Measurements from ENCODE around the gene ADGRG3. TPM values are rescaled to one million over a fixed set of nuclear protein-coding genes. Genes with fewer than 3 reads are reported as not detected.

ADGRG3 gene
- total RNA-seq, 1 experiment from 2014 or later, result 0.46 TPM

- Histone ChIP-seq H3K79me1 (ENCODE audit: insufficient read depth, low read depth, low read length, poor library complexity, severe bottlenecking) (no peaks in the 10 kb centered on the region), H3K4me2 (ENCODE audit: insufficient read depth, insufficient read length, low read length) (no peak overlapping the region), H2BK15ac (ENCODE audit: low read depth, low read length) (no peak overlapping the region), H2BK20ac (ENCODE audit: low read depth, low read length, poor library complexity, severe bottlenecking) (no peak overlapping the region), H4K5ac (ENCODE audit: insufficient read length, low read depth, low read length) (no peak overlapping the region), H3K23ac (ENCODE audit: insufficient read length, low read depth, low read length) (no peak overlapping the region), H3K56ac (ENCODE audit: insufficient read length, low read depth, low read length) (no peak overlapping the region), H3K27me3 (ENCODE audit: insufficient read depth, low read length) (no peaks in the 10 kb centered on the region), H3K4ac (ENCODE audit: low read depth, low read length) (no peak overlapping the region), H2BK120ac (ENCODE audit: low read depth, low read length, poor library complexity, severe bottlenecking) (no peak overlapping the region), H3K79me2 (ENCODE audit: insufficient read depth, low read length) (no peaks in the 10 kb centered on the region), H4K91ac (ENCODE audit: insufficient read length, low read depth, low read length) (no peak overlapping the region), H2BK5ac (ENCODE audit: insufficient read length, low read length) (no peak overlapping the region), H3K18ac (ENCODE audit: insufficient read length, low read depth, low read length) (no peak overlapping the region), H2BK12ac (ENCODE audit: insufficient read length, low read depth, low read length) (no peak overlapping the region), H3K23me2 (ENCODE audit: insufficient read length, low read depth, low read length, poor library complexity, severe bottlenecking) (no peaks in the 10 kb centered on the region), H3K4me1 (ENCODE audit: insufficient read depth, low read length) (no peaks in the 10 kb centered on the region), H4K20me1 (ENCODE audit: control insufficient read depth, insufficient read depth, insufficient read length) (no peaks in the 10 kb centered on the region), H3K14ac (ENCODE audit: insufficient read depth, low read length) (no peak overlapping the region), H3K9ac (ENCODE audit: extremely low read depth, insufficient read length, low read length) (no peak overlapping the region), H4K8ac (replicated peaks; ENCODE audit: insufficient read length, low read depth, low read length) (no peak overlapping the region), H2AK5ac (ENCODE audit: insufficient read length, low read length) (no peak overlapping the region), H3K9me3 (ENCODE audit: control insufficient read depth, low read depth, low read length) (no peaks in the 10 kb centered on the region), H2AFZ (ENCODE audit: low read length) (no peak overlapping the region), H3T11ph (ENCODE audit: low read length) (no peak overlapping the region), H3K27ac (ENCODE audit: insufficient read length, low read depth, low read length) (no peak overlapping the region)
- DNase-seq, result no peak
- no peak overlapping the region for H3K4me3 Mint-ChIP-seq
- peaks cover 0 to 5% of the 10 kb centered on the region in 2 experiments; a peak in 1 of 5 replicates for H3K9me3 Mint-ChIP-seq
- no peaks in the 10 kb centered on the region; a peak in 1 of 4 replicates for H3K4me1 Mint-ChIP-seq
- no CpG with 5 or more reads among the region's 5 CpGs for WGBS (ENCODE audit: extremely low coverage, insufficient read length, low lambda C conversion rate)
- H3K27ac Mint-ChIP-seq, result no peak overlapping the region; a peak in 1 of 7 replicates
- no peaks in the 10 kb centered on the region for H3K36me3 Mint-ChIP-seq (ENCODE audit: insufficient read depth in 1 of 3, low read depth in 3 of 3)
- H3K27me3 Mint-ChIP-seq (ENCODE audit: low read depth), result peaks cover 35% of the 10 kb centered on the region
- TF ChIP-seq, protein P1, sequence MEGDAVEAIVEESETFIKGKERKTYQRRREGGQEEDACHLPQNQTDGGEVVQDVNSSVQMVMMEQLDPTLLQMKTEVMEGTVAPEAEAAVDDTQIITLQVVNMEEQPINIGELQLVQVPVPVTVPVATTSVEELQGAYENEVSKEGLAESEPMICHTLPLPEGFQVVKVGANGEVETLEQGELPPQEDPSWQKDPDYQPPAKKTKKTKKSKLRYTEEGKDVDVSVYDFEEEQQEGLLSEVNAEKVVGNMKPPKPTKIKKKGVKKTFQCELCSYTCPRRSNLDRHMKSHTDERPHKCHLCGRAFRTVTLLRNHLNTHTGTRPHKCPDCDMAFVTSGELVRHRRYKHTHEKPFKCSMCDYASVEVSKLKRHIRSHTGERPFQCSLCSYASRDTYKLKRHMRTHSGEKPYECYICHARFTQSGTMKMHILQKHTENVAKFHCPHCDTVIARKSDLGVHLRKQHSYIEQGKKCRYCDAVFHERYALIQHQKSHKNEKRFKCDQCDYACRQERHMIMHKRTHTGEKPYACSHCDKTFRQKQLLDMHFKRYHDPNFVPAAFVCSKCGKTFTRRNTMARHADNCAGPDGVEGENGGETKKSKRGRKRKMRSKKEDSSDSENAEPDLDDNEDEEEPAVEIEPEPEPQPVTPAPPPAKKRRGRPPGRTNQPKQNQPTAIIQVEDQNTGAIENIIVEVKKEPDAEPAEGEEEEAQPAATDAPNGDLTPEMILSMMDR (conservative IDR thresholded peaks at IDR 0.05), result no peak
Measured at GRCh38 chr16:57711346-57711745, 43.2 kb downstream of the ADGRG3 start.
